GM19455 (cell line): ENCODE measurements around the gene IER3IP1.
"Not testable (repeated sequence)": the region's sequence is repeated elsewhere in the genome, so short reads cannot be mapped to it uniquely, and the experiment has no call there.

ENCODE experiments used
- ATAC-seq: cut with Tn5 transposase; IDR thresholded peaks from one replicate; pipeline ENCODE4 v1.9.1; 2021; ENCODE audit not compliant: unreplicated experiment

IER3IP1 gene, protein sequence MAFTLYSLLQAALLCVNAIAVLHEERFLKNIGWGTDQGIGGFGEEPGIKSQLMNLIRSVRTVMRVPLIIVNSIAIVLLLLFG

DNA sequence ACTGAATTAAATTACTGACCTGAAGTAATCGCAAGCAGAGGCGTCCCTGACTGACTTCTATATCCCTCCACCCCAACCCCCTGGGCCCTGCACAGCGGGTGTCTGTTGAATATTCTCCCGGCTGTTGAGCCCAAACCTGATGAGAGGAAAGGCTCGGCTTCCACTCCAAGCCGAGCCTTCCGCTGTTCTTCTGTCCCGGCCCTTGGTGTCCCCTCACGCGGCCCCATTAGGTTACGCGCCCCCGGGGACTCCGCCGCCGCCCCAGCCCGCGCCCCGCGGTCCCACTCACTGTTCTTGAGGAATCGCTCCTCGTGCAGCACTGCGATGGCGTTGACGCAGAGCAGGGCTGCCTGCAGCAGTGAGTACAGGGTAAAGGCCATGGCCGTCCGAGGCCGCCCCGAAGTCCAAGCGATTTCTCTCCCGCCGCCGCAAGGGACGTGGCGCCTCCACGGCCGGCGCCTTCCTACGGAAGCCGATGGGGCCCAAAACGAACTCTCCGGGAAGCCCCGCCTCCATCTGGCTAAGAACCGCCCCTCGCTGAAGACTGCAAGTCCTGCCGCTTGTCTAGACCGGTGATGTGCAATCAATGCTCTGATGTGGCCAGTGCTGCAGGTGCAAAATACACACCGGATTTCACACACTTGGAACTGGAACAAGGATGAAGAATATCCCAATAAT, at the start of gene IER3IP1:
TSS of gene IER3IP1 (minus strand) at position 467 of the 678 bp plus-strand sequence. CDS start at position 380, 87 bp downstream.
- peak; percentile 79 for ATAC-seq

DNA sequence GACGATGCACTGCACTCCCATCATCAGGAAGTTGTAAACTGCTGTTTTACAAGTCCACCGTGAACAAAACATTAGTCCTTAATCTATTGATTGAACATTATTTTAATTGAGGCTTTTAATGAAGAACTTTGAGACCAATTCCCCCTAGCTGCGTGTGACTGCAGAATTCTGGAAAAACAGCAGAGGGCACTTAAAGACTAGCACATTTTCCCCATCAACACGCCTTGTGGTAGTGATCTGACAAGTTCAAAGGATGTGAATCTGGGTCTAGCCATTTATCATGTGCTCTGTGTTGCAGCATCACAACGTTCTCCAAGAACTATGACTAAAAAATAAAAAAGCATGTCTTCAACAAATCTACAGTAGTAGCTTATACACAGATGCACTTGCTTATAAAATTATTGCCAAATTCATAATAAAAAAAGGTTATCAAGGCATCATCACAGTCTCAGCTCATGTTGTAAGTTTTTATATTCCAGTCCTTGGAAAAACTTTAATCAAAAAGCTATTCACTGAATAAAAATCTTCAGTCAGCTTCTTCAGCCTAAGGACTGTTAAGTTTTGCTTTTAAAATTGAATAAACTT, 39.5 kb upstream of the IER3IP1 start:
- ATAC-seq: no peak

DNA sequence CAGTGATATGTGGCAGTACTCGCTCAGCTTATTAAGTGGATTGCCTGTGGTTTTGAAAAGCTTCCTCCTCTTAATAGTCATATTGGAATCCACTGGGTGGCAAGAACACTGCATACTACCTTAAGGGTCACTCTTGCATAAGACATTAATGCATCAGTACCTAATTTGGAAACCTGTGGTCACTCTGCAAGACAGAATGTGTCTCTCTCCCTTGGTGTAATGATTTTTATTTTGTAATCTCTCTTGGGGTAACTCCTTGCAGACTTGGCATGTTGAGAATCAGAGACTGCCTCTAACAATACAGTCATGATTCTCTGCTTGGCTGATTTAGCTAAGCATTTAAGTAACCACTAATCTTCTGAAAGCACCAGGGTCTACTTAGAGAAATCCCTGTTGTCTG, 33.0 kb upstream of the IER3IP1 start:
- ATAC-seq: no peak

DNA sequence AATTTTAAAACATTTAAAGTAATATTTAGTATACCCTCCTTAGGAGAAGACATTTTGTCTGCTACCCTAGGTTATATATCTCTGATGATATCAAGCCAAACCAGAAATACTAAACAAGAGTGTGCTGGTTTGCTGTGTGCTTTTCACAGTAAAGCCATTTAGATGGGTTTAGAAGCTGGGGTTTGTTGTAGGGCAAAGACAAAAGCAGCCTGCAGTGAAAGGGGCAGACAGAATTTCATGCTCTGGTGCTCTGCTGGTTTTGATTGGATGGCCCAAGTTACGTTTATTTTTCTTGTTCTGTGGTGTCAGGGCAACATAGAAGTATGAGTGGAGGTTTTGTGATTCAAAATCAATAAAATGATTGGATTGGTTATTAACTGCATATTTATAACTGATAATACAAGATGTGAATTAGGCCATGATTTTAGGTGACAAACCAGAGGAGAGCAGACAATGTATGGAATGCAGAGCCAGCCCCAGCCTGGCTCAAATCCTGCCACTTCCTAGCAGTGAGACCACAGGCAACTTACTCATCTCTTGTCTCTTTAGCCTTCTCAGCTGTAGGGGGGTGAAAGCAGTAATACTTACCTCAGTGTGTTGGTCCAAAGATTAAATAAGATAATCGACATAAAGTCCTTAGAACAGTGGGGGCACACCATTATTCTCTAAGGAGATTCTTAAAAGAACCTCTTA, 30.9 kb upstream of the IER3IP1 start:
- no peak for ATAC-seq

DNA sequence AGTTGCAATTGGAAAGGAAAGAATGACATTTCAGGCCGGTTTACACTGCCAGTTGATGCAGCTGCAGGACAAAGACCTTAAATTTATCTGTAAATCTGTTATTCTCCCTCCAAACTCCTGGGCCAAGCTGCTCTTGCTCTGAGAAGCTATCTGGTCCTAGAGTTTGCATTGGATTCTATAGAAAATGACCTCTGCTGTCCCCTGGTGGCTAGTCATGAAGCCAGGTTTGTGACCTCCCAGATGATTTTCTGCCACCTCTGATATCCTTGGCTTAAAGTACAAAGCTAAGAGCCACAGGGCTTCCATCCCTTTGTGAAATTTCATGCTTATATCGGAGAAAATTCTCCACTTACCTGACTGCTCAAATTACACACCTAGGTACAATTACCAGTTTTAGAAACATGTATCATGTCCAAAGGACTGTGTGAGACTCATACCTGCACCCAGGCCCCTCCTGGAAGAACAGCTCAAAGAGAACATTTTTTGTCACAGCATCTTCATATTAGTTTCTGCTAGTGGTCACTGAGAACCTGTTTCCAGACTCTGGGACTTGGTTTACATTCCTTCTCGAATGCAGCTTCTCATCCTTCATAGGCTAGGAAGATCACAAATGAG, 28.9 kb upstream of the IER3IP1 start:
- no peak for ATAC-seq

DNA sequence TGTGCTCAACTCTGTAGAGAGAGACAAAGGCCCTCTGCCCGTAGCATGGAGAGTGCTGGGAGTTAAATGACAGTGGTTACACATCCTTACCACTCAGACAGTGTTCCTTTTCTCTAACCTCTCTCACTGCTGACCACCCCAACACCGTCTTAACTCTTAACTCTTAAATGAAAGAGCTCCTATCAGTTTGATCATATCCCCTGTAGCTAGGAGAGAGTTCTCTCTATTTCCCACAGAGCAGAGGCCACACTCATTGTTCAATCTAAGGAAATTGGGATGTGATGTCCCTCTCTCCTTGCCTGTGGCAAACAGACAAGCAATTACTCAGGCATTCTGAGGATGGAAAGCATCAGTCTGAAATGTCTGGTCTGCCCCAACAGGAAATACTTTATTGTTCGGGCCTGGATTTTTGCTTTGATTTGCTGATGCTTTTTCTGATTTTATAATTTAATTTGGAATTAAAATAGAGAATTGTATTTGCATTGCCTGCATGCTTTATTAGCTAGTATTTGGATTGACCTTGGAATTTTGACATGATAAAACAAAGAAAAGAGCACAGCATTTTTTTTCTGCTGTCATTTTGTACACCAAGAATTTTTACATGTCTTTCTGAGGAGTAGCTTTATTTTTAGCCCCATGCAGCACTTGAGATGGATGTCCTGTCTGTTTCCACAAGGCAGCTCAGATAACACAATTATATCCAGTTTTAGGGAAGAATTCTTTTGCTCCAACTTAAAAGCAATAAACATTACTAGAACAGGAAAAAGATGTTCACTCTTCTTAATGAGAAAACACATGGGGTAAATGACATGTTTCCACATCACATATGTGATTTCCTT, 27.7 kb upstream of the IER3IP1 start:
- ATAC-seq: no peak

DNA sequence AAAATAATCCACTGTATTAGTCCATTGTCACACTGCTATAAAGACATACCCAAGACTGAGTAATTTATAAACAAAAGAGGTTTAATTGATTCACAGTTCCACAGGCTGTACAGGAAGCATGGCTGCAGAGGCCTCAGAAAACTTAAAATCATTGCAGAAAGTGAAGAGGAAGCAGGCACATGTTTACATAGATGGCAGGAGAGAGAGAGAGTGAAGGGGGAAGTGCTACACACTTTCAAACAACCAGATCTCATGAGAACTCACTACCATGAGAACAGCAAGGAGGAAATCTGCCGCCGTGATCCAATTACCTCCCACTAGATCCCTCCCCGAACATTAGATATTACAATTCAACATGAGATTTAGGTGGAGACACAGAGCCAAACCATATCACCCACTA, 19.8 kb upstream of the IER3IP1 start:
- ATAC-seq: not testable (repeated sequence)

DNA sequence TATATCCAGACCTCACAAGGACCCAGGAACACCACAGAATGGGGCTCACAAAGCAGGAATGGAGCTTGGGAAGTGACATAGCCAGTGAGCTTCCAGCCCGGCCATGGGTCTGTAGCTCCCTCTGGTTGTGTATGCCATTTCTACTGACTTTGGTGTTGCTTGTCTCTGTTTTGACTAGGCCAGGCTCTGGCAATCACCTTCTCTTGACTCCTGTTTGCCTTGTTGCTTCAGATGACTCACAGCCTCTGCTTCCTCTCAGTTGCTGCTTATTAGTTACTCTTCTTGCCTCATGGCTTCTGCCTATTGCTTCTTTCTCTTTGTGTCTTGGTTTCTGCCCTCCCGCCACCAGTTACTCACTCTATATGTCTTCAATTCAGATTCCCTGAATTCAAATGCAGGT, 15.8 kb upstream of the IER3IP1 start:
- no peak for ATAC-seq

DNA sequence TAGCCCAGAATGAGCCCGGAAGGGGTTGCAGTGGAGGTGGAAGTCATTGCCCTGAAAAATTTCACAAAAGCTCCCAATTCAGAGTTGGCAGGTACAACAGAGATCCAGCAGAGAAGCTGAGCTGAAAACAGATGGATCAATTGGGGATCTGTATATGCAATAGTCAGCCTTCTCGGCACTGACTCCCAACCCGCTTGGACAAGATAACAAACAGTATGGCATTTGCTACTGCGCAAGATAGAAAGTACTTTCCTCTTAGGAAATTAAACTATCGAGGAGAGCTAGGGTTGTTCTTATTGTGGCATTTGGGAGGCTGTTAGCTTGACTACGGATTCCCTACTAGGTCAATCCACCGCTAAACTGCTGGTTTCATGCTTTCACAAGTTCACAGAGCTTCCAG, 11.6 kb upstream of the IER3IP1 start:
- no peak for ATAC-seq

DNA sequence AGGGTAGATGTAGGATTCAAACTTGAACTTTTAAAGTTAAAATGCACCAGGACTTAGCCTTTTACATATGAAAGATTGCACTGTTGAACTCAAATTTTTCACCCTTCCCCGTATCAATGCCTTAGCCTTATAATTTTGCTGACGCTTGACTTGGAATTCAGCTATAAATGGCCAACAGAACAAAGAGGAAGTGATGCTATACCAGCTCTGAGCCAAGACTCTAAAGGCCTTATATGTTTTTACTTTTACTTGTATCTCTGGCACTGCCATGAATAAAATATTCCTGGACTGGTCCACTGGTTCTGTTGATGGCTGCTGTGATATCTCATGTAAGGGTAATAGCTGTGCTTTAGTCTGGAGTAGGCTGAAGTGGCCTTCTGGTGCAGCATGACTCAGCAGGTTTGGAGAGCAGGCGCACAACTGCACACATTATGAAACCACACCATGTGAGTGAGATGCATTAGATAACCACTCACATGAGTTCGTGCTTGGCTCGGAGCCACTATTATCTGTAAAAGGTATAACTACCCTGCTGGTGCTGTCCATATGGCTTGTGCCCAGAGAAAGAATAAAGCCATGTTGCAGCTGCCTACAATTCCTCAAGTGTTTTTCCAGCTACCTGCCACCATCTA, 8.4 kb upstream of the IER3IP1 start:
- no peak for ATAC-seq

DNA sequence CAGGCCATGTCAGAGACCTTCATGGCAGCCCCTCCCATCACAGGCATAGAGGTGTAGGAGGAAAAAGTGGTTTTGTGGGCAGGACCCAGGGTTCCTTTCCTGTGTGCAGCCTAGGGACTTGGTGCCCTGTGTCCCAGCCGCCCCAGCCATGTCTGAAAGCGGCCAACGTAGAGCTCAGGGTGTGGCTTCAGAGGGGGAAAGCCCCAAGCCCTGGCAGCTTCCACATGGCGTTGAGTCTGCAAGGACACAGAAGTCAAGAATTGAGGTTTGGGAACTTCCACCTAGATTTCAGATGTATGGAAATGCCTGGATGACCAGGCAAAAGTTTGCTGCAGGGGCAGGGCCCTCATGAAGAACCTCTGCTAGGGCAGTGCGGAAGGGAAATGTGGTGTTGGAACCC, 6.0 kb upstream of the IER3IP1 start:
- not testable (repeated sequence) for ATAC-seq

DNA sequence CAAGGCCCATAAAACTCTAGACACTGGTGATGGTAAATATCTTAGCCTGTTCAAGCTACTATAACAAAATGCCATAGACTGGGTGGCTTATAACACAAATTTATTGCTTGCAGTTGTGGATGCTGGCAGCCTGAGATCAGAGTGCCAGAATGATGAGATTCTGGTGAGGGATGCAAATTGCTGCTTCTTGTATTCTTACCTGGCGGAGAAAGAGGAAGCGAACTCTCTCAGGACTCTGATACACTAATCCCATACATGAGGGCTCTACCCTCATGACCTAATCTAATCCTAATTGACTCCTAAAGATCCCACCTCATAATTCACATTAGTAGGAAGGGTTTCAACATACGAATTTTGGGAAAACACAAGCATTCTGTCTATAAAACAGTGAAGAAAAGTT, 4.6 kb upstream of the IER3IP1 start:
- no peak for ATAC-seq

DNA sequence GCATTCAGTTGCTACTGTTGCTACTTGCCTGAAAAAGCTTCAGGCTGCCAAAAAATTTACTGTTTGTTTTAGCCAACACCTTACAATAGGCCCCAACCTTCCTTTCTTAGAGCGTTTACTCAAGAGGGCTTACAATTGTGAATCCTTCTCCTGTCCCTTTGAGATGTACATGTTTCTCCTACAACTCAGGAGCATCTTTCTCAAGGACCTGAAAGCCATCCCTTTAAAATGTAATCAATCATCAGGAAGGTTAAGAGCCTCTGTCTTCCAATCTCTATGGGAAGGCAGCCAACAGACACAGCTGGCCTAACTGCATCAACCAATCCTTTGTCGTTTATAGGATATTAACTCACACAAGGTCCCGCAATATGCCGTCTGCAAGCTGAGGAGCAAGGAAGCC, 3.4 kb upstream of the IER3IP1 start:
- ATAC-seq: no peak

DNA sequence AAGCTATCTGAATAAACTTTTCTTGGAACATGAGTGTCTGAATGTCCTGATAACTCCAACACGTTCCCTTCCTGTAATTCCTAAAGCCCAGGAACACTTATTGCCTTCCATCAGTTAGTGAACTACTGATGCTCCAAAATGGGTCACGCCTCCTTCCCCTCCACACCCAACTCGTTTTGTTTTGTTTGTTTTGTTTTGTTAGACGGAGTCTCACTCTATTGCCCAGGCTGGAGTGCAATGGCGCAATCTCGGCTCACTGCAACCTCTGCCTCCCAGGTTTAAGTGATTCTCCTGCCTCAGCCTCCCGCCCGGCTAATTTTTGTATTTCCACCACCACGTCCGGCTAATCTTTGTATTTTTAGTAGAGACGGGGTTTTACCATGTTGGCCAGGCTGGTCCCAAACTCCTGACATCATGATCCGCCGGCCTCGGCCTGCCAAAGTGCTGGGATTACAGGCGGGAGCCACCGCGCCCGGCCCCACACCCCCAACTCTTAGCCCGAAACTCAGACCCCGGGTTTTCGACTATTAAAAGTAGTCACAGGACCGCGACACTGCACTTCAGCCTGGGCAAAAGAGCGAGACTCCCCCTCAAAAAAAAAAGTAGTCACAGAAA, 774 bp downstream of the IER3IP1 start:
- ATAC-seq: peak; percentile 19

DNA sequence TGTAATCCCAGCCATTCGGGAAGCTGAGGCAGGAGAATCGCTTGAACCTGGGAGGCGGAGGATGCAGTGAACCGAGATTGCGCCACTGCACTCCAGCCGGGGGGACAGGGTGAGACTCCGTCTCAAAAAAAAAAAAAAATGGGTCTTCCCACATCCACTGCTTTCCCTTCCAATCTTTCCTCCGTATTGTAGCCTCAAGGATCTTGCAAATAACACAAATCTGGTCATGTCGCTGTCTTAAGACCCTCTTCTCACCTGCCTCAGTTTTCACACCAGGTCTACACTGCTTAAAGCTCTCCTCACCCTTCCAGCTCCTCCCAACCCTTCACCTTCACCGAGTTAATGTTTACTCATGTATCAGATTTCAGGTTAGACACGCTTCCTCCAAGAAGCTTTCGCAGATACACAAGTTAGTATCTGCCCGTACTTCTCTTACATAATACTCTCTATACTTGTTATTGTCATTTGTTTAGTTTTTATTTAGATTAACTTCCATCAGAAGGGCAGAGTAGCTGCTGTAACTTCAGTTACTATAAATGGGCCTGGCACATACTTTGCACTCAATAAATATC, 1.5 kb downstream of the IER3IP1 start:
- no peak for ATAC-seq

DNA sequence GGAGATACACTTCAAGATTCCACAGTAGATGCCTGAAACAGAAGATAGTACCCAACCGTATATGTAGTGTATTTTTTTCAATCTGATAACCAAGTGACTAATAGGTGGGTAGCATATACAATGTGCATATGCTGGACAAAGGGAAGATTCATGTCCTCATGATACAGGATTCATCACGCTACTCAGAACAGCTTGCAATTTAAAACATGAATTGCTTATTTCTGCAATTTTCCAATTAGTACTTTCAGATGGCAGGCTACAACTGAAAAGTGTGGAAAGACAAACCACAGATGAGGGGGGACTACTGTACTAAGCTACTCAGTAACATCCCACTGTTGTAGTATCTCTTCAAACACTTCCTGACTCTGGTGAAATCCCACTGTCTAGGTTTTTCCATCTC, 3.7 kb downstream of the IER3IP1 start:
- no peak for ATAC-seq

DNA sequence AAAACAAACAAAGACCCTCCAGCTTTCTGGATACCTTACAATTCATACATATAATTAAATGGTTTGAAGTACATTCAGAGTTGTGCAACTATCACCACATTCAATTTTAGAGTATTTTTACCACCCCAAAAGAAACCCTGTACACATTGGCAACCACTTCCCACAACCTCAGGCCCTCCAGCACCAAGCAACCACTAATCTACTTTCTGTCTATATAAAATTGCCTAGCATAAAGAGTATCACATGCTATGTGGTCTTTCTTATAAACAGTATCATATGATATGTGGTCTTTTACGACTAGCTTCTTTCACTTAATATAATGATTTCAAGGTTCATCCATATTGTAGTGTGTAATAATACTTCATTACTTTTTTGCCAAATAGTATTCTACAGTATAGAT, 7.3 kb downstream of the IER3IP1 start:
- ATAC-seq: no peak

DNA sequence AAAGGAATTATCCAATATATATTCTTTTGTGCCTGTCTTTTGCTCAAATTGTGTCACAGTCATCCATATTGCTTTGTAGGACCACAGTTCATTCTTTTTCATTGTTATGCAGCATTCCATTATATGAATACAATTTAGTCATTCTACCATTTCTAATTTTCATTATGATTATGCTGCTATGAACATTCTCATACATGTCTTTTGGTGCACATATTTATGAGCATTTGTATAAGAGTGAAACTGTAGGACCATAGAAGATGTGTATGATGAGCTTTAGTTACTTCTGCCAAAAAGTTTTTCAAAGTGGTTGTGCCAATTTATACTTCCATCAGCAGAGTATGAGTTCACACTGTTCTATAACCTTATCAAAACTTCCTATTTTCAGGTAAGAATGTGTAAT, 7.7 kb downstream of the IER3IP1 start:
- ATAC-seq: no peak

DNA sequence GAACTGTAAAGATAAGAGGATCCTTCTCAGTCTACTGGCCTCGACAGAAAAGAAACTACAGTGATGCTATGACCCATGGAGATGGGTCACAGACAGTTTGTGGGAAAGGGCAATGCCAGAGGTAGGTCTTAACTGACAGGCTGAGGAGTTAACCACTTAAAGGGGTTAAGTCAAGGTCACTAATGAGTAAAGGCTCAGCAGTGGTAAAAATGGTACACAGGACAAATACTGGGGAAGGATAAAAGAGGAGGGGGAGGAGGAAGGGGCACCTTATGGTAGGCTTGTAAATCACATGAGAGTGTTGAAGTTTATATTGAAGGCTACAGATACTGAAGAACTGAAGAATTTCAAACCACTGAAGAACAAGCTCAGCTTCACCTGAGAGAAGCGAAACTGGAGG, 9.9 kb downstream of the IER3IP1 start:
- no peak for ATAC-seq

DNA sequence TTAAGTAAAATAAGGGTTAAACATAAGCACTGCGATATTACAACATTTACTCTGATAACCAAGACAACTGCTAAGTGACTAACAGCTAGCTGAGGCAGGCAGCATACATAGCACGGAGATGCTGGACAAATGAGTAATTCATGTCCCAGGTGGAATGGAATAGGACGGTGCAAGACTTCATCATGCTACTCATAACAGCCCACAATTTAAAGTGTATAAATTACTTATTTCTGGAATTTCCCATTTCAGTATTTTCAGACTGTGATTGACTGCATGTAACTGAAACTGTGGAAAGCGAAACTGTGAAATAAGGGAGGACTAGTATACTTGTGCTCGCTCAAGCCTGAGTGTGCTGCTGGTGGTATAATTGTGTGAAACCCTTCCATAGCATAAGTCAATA, 12.9 kb downstream of the IER3IP1 start:
- ATAC-seq: peak; percentile 73
